SIG-M5 treated with dmso at 0.1 percent for 504 hours (cell line): ENCODE measurements around the gene M6PR.
"Not testable (repeated sequence)": the region's sequence is repeated elsewhere in the genome, so short reads cannot be mapped to it uniquely, and the experiment has no call there.

Source experiments
- DNase-seq: peaks from one replicate; lab custom pipeline; 2025; ENCODE audit not compliant: unreplicated experiment; lab: John Stamatoyannopoulos, UW

M6PR gene

GRCh38 chr12:8951744-8952143, 2.3 kb upstream of the M6PR start:
- DNase-seq: no peak

DNA sequence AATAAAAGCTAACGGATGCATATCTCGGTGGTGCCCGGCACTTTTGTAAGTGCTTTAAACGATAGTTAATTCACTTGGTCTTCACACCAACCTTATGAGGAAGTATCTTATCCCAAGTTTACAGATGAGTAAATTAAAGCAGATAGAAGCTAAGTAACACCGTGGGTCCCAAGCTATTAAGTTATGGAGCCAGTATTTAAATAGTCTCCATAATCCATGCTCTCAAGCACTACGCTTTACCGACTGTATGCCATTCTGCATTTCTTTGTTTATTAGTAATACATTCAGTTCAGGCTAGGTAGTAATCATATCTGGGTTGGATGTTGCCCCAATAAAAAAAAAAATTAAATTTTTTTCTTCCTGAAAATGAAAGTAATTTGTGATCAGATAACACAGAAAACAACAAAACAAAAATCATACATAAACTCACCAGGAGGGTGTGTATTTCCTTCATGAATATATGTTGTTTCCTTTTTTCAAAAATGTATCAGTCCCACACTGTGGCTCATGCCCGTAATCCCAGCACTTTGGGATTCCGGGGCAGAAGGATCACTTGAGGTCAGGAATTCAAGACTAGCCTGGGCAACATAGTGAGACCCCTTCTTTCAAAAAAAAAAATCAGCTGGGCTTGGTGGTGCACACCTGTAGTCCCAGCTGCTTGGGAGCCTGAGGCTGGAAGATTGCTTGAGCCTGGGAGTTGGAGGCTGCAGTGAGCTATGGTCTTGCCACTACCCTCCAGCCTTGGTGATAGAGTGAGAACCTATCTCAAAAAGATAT, 1.4 kb upstream of the M6PR start:
- peak; percentile 50 for DNase-seq

- peak; percentile 77 for DNase-seq
These were observed 729 bp upstream of the M6PR start for GRCh38 chr12:8950221-8950527.

DNA sequence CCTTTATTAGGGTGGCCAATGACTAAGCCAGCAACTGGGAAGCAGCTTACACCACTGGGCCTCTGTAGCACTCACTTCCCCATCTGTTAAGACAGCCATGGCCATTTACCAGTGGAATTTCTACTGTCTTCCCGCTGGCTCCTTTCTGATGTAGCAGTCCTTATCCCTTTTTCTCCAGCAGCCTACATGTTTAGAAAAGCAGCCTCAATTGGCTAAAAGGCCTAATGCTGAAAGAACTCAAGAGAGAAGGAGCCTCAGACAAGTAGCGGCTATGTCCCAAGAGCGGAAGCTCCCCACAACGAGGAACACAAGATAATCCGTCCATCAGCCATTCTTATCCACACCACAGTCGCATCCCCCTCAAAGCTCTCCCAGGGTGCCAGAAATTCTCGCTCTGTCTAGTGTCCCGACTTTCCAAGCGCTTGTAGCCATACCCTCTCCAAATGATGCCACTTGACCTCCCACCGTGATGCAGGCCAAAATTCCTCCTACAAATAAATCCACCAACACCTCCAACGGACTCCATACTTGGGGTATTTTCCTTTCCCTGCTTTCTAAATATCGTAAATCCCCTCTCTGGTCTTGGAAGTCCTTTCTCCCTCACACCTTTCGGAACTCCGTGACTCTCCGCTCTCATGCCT, 624 bp downstream of the M6PR start:
- peak; percentile 90 for DNase-seq

DNA sequence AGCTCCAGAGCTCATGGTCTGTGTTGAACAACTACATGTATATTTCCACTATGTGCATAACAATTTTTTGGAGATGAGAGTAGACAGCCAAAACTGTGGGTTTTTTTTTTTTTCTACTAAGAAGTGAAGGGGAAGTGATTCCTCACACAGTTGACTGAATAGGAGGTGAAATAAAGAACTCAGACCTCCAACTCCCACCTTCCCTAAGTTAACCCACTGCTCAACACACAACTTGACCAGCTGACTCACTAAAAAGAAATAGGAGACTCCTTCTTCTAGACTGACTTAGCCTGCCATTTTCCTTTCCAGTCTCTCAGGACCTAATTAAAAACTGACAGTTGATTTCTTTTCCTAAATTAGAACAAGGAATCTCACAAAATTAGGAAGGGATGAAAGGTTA, 1.7 kb downstream of the M6PR start:
- DNase-seq: peak; percentile 36

GRCh38 chr12:8946733-8947132, 2.7 kb downstream of the M6PR start:
- no peak for DNase-seq

- no peak for DNase-seq
These were observed 5.8 kb downstream of the M6PR start for GRCh38 chr12:8943565-8944186.

- no peak for DNase-seq
These were observed 7.6 kb downstream of the M6PR start for GRCh38 chr12:8941691-8942478.

DNA sequence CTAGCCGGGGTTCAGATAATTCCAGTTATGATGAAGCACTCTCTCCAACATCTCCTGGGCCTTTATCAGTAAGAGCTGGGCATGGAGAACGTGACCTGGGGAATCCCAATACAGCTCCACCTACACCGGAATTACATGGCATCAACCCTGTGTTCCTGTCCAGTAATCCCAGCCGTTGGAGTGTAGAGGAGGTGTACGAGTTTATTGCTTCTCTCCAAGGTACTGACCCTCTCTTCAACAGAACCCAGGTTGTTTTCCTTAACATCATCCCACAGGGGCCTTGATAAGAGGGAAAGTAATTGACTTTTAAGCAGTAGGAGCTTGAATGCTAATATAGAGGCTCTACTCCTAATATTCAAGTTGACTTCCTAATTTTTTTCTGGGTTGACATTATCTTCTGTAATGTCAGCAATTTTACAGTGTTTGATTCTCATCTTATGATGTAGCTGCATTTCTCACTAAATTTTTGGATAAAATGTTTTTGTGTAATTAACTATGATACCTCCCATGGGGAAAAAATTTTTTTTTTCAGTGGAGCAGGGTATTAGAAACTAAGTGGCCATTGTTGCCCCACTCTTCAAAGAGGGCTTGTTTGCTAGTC, 11.5 kb downstream of the M6PR start:
- DNase-seq: not testable (repeated sequence)

- DNase-seq: no peak
These were observed 12.7 kb downstream of the M6PR start for GRCh38 chr12:8936735-8937134.

- not testable (repeated sequence) for DNase-seq
These were observed 15.4 kb downstream of the M6PR start for GRCh38 chr12:8934080-8934479.

- DNase-seq: not testable (repeated sequence)
These were observed 17.0 kb downstream of the M6PR start for GRCh38 chr12:8932464-8932863.

- not testable (repeated sequence) for DNase-seq
These were observed 18.7 kb downstream of the M6PR start for GRCh38 chr12:8930655-8931323.

DNA sequence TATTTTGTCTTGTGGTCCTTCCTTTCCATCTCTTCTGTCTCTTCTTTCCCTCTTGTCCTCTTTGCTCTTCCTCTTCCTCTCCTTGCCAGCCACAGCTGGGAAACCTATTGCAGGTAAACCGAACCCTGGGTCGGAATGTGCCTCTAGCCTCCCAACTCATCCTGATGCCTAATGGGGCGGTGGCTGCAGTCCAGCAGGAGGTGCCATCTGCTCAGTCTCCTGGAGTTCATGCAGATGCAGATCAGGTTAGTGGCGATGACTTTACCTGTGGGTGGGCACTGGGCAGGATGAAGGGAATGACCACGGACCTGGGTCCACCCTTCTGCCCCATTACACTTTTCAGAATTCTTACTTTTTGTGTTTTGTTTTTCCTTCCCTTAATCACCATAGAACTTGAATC, 26.9 kb downstream of the M6PR start:
- DNase-seq: no peak

DNA sequence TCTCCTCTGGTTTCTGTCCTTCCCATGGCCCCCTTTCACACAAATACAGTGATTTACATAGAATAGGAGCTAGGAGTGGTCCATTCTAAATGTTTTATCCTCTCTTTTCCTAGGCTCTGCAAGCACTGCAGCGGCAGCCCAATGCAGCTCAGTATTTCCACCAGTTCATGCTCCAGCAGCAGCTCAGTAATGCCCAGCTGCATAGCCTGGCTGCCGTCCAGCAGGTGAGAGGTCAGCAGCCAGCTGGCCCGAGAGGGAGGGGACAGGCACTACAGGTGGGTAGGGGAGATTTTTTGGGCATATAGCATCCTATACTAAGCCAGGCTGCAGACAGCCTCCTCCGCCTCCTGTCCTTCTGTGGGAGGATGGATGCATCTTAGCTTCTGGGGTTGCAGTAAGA, 29.8 kb downstream of the M6PR start:
- DNase-seq: not testable (repeated sequence)

GRCh38 chr12:8917751-8918150, 31.7 kb downstream of the M6PR start:
- DNase-seq: no peak

DNA sequence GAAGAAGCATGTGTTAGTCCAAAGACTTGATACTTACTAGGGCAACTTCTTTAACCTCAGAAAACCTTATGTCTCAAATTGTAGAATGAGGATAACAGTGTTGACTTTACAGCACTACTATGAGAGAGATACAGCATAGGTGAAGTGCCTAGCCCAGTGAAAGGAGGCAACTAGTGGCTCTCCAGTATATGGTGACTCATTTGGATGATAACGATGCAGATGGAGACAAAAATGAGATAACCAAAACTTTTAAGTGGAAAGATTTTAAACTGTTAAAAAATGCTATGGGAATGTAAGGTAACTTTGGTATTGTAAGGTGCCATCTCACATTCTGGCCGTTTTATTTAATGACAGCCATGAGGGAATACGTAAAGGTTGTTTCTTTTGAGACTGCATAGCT, 32.4 kb downstream of the M6PR start:
- no peak for DNase-seq

DNA sequence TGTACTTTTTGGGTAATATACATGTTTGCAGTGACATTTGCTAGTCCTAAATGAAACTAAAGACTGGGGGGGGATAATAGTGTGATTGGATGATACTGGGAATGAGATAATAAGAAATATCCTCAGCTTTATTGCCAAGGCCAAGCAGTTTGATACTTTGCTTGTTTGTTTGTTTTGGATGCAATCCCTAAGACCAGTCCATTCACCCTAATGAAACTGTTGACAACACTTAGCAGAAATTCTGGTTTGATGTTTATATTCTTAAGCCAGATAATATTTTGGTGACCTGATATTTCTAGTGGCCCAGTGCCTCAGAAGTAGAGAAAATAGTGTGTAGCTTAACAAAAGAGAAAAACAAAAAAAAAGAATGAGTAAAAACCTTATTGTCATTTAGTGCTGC, 33.3 kb downstream of the M6PR start:
- no peak for DNase-seq

DNA sequence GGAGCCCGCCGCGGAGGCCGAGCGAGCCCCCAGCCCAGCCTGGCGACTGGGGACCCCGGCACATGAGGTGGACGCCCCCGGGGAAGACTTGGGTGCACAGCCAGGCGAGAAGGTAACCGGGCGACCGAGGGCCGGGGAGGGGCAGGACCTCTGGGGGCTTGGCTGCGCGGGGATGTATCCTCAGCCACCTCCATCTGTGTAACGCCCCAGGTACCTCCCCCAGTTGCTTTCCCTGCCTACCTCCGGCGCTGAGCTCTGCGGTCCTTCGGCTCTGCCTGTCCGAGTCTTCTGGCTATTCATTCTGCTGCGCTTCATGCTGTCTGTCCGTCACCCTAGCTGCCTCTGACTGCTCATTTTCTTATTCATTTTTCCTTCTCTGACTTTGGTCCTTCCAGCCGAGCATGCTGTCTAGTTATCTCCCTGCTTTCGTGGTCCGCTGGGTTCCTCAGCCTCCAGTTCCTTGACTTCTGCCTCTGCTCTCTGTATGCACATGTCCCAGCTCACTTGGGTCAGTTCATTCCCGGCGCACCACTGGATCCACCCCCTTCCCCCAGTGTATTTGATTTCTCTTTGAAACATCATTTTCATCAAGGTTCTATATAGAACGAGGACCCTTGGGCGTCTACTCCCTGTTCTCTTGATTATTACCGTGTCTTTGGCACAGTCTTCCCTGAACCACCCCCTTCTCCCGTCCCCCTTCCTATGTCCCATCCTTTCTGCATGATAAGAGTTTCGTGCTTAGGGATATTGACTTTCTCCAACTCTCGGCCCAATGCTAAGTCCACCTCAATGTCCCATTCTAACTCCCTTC, 34.5 kb downstream of the M6PR start:
- peak; percentile 48 for DNase-seq
